Stimulated activated naive CD4-positive, alpha-beta T cell (primary cell): ENCODE data around the gene COPS7B.

Source experiments
- DNase-seq, 6 experiments: peaks; one replicate each; lab custom pipeline; 2025; lab: John Stamatoyannopoulos, UW

COPS7B gene

DNA sequence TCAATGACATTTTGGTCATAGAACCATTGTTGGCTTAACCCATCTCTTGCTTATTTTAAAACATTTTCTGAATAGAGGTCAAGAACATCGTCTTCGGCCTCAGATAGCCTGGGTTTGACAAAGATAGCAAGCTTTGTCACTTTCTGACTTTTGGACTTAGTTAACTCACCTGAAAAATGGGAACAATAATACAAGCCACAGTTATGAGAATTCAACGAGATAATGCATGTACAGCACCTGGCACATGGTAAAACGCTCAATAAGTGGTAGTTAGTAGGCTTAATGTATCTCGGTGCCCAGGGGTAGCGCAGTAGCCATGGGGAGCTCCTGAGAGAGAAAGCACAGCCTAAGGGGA lies 446 bp upstream of the COPS7B start:
- no peak for DNase-seq

DNA sequence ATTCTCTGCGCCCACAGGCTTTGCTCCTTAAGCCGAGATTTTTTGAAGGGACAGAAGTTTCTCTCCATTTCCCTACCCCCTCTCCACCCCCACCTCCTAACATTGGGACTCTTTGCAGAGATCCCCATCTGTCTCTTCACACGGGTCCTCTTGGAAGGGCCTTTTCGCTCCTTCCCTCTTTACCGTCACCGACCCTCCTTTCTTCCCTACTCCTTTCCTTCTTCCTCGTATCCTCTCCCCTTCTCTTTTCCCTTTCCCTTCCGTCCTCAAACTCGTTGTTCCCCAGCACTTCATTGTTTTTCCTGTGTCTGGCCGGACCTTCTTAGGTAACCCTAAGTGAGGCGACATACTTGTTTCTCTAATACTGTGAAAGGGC lies 660 bp downstream of the COPS7B start:
- DNase-seq = no peak

DNA sequence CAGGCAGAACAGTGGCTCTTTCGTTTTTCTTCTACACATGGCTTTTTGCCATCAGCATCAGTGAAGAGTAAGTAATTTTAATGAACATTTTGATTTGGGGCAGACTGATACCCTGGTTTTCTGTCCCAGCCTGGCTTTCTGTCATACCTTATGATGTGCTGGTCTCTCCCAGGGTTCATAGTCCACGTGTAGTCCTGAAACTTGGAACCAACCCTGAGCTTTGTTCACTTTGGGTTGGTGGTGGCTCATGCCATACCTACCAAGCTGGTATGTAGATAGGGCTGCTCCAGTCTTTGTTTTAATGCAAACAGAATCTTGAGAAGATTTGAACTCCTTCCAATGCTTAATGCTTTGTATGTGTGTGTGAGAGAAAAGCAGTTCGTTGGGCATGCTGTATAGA lies 4.9 kb downstream of the COPS7B start:
- no peak for DNase-seq

DNA sequence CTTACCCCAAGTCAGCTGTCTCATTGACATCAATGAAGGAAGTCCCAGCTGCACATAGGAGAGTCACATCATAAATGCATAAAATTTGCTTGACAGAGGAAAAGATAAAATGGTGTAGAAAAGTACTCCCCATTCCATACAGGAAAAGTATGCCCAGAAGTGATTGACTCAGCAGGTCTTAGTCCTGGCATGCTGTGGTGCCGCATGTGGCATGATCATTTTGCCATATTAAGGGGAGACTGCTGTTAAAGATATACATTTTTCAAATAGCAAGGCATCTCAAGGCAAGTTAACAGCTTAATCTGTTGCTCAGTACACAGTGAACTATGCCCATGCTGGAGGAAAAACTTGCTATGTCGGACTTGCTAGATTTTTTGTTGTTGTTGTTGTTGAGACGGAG lies 8.1 kb downstream of the COPS7B start:
- DNase-seq = no peak

DNA sequence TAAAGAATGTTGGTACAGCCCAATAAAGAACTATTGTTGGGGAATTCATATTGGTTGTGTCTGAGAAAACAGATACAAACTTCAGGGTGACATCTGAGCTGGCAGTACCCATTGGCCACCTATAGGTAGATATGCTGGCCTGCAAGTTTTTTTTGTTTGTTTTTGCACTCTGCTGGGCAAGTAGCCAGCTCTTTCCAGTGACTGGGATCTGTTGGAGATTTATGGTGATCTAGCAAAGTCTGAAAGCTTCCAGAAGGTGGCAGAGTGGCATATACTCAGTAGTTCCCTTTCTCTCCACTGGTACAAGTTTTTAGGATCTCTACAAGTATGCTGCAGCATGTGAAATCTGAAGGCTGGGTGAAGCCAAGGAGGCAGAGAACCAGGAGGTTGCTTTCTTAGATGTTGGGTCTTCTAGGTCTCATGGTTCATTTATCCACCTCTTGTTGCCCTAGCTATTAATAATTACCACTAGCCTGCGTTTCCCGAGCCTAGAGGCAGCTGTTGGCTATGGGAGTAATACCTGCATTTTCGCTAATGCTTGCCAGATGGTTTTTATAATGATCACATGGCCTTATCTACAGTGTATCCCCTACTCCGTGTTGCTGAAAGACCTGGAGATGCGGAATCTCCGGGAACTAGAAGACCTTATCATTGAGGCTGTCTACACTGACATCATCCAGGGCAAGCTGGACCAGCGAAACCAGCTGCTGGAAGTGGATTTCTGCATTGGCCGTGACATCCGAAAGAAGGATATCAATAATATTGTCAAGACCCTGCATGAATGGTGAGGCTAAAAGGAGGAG lies 9.5 kb downstream of the COPS7B start:
- no peak for DNase-seq

DNA sequence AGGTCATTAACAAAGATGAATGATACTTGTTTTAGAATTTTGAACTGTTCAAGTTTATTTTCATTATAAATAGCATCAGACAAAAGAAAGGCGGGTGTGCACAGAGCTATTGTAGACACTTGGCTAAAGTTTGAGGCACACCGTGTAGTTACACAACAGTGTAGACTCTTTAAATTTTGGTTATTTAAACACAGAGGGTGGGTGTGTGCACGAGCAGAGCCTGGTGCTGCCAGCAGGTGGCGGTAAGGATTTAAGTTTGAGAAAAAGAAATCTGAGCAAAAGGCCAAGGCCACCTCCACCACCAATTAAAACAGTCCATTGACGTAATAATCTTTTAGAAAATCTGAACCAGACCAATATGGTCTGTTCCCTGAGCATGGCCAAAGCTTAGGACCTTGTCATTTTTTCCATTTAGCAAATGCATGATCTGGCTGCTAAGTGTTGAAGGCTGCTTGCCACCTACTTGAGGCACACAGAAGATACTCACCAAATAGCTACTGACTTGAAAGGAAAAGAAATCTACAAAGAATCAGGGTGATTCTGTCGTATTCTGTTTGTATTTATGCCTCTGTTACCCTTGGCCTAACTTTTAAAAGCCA lies 14.3 kb downstream of the COPS7B start:
- DNase-seq = peak in 3 of 6 experiments; percentile 3 to 11 (median 5)

DNA sequence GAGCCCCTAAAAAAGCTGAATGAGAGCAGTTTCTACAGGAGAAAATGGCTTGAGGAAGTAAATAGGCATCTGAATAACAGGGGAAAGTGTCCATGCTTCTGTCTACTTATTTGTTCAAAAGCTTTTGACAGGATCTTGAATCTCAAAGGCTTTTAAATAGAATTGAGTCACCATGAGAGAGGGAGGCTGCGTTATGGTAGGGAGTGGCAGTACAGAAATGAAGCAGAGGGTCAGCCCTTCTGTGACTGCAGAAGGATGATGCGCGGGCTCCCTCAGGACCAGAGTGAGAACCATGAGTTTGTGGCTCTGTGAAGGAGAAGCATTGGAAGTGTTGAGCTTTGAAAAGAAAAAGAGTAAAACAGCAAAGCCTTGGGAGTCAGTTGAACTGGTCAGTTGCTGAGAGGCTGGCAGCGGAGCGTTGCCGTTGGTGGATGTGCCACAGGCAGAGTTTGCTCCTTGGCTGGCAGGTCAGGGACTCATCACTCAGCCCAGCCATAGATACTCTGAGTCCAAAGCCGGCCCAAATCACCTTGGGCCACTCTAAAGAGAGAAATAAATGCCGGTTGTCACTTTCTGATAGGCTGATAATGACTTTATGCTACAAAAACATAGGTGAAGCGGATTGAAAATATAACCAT lies 17.4 kb downstream of the COPS7B start:
- DNase-seq = no peak

DNA sequence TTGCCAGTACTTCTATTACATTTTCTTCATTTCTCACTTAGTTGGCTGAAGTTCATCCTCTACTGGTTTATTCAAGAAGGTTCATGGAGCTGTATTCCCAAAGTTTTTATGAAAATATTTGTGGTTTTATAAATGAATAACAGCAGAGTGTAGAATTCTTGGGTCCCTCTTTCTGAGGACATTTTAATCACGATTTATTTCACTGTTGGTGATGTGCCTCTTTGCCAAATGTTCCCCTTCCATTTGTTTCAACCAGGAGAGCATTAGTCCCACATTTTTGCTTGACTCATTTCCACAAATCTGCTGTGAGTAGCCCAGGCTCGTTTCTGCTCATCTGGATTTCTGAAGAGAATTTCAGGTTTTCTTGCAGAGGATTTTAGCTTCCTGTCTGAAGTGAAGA lies 20.8 kb downstream of the COPS7B start:
- DNase-seq = no peak

DNA sequence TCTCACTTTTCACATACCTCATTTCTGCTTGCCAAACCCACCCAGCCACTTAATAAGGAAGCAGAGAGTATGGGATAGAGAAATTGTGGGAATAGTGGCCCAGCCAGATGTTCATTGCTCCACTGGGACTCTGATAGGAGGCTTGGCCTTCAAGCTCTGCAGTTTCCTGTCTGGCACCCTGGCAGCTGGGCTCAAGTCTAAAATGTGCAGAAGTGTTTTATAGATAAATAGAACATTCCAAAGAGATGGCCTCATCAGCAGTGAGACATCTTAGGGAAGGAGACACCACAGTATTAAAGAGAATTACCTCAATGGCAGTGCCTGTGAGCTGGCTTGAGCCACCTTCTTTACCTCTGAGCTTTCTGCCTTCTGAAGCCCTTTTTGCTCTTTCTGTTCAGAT lies 24.7 kb downstream of the COPS7B start:
- no peak for DNase-seq

DNA sequence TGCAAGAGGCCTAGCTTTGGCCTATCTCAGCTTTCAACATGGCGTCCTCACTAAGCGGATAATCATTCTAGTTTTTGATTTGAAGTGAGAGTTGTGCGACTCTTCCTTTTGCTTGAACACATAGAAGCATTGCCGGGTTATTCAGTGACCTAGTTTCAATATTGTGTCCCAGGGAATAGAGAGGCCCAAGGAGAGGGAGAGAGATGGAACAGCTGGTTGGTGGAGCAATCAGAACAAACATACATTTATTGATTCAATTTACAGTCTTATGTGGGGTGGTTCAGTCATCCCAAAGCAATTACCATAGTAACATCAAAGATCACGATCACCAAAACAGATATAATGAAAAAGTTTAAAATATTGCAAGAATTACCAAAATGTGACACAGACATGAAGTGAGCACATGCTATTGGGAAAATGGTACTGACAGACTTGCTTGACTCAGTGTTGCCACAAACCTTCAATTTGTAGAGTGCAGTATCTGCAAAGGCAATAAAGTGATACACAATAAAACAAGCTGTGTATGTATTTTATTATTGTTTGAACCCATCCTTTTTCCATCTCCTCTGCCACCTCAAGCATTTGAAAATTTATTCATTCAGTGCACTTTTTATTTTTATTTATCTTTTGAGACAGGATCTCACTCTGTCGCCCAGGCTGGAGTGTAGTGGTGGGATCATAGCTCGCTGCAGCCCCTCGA lies 30.2 kb downstream of the COPS7B start:
- DNase-seq = no peak

DNA sequence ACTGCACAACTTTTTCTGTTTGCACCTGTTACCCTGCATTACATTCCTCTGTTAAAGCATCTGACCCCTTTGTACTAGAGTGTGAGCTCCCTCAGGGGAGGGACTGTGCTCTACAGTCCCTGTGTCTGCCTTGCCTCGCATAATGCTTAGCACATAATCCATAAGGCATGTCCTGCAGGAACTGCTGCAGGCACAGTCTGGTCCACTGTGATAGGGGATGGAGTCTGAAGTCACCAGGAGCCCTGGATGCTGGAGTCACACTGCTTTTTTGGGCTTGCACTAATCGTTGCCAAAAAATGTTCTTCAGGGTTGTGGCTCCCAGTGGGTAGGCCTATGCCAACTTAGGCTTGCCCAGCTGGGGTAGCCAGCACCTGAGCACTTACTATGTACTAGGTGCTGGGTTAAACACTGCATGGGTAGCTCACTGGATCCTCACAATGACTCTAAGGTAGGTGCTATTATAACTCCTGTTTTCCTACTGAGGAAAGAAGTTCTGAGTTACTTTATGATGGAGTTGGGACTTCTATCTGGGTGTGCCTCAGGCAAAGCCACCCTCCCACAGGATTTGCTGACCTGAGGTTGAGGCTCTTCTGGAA lies 33.3 kb downstream of the COPS7B start:
- DNase-seq = no peak

DNA sequence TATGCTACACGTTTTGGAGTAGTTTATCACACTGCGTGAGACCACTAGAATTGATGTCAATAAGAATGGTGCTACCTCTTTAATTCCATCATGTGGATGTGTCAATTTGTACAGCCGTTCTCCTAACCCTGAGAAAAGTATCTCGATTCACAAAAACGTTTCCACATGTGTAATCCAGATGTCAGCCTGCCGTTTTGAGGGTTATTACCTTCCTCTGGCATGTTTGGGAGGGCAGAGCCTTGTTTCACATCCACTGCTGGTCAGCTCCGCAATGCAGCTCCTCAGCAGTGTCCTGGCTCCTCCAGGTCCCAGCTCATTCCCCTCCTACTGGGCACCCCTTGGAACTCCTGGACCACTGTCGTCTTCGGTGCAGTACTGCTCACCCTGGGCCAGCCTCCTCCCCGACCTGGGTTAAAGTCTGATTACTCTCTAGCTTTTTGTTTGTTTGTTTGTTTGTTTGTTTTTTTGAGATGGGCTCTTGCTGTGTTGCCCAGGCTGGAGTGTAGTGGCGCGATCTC lies 34.6 kb downstream of the COPS7B start:
- DNase-seq = no peak

DNA sequence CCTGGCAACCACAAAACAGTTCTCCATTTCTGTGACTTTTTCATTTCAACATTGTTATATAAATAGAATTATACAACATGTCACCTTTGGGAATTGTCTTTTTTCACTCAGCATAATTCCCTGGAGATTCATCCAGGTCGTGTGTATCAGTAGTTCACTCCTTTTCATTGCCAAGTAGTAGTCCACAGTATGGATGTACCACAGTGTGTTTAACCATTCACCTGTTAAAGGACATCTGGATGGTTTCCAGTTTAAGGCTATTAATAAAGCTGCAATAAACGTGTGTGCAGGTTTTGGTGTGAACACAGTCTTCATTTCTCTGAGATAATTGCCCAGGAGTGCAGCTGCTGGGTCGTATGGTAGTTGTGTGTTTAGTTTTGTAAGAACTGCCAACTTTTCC lies 35.7 kb downstream of the COPS7B start:
- DNase-seq = no peak

DNA sequence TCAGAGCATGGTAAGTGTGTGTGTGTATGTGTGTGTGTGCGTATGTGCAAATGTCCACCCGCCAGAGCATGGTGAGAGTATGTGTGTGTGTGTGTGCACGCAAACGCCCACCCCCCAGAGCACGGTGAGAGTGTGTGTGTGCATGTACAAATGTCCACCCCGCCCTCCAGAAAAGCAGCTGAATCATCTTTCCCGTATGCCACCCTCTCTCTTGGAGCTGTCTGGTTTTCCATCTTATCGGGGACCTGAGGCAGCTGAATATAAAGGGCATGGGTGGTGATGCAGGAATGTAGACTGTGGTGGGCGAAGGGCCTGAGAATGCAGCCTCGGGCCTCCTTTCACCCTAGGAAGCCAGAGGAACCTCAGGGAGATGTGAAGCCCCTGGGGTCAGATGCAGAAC lies 66.9 kb downstream of the COPS7B start:
- no peak for DNase-seq

DNA sequence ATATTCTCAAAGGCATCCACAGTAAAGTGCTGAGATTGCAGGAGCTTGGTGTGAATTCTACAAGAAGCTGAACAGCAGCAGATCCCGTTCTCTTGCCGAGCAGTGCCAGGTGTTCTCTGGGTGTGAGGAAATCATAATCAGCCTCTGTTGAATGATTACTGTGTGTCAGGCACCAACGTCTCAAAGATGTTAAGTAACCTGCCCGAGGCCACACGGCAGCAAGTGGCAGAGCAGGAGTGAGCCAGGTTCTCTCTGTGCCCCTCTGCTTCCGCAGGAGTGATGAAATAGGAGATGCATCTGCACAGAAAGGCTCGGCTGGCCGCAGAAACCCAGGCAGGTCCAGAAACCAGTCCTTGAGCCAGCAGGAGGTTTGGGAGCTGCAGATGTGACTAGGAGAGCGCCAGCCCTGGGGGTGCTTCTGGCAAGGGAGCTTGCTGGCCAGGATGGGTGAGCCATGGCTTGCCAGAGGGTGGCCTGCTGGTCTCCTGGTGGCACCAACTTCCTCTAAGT lies 68.4 kb downstream of the COPS7B start:
- DNase-seq = no peak

DNA sequence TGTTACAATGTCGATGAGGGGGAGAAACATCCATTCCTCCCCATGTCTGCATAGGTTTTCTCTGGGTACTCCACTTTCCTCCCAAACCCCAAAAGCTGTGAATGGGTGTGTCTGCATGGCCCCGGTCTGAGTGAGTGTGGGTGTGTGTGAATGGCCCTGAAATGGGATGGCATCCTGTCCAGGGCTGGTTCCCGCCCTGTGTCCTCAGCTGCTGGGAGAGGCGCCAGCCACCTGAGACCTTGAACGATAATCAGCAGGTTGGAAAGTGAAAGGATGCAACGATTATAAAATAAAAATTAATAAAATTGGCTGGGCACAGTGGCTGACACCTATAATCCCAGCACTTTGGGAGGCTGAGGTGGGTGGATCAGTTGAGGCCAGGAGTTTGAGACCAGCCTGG lies 70.7 kb downstream of the COPS7B start:
- no peak for DNase-seq
